ENCODE data around the gene GOLGA6D. TPM values are rescaled to one million over a fixed set of nuclear protein-coding genes. Genes with fewer than 3 reads are reported as not detected.
"Not testable (repeated sequence)": the region's sequence is repeated elsewhere in the genome, so short reads cannot be mapped to it uniquely, and the experiment has no call there.

The GOLGA6D gene, protein sequence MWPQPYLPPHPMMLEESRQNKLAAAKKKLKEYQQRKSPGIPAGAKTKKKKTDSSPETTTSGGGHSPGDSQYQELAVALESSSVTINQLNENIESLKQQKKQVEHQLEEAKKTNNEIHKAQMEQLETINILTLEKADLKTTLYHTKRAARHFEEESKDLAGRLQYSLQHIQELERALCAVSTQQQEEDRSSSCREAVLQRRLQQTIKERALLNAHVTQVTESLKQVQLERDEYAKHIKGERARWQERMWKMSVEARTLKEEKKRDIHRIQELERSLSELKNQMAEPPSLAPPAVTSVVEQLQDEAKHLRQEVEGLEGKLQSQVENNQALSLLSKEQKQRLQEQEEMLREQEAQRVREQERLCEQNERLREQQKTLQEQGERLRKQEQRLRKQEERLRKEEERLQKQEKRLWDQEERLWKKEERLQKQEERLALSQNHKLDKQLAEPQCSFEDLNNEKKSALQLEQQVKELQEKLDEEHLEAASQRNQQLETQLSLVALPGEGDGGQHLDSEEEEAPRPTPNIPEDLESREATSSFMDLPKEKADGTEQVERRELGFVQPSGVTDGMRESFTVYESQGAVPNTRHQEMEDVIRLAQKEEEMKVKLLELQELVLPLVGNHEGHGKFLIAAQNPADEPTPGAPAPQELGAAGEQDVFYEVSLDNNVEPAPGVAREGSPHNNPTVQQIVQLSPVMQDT
- not detected for total RNA-seq

GRCh38 chr15:75282572-75282971 lies at the start of gene GOLGA6D:
GOLGA6D (plus strand) TSS chr15:75282835; CDS start chr15:75282876, 41 bp downstream.
- H3K27ac Mint-ChIP-seq; H3K4me3 Mint-ChIP-seq; H3K9me3 Mint-ChIP-seq (ENCODE audit: low read depth); DNase-seq; H3K4me1 Mint-ChIP-seq; CTCF ChIA-PET; POLR2A ChIA-PET; intact Hi-C loops (cut with DNase I, micrococcal nuclease); H3K36me3 Mint-ChIP-seq (ENCODE audit: low read depth); ATAC-seq; H3K27me3 Mint-ChIP-seq: not testable (repeated sequence)

GRCh38 chr15:75233504-75234190 lies 49.0 kb upstream of the GOLGA6D start:
- Mint-ChIP-seq H3K4me1 (no peaks in the 10 kb centered on the region), H3K4me3 (no peak overlapping the region), H3K27me3 (peaks cover 11% of the 10 kb centered on the region), H3K36me3 (ENCODE audit: low read depth) (no peaks in the 10 kb centered on the region), H3K9me3 (ENCODE audit: low read depth) (no peaks in the 10 kb centered on the region), H3K27ac (no peak overlapping the region)
- no peak for ATAC-seq
- intact Hi-C loops (cut with DNase I, micrococcal nuclease), result loop anchor here in 1 of 2 experiments (5.0 kb wide), 1 partner anchor 79 kb away; no protein-coding TSS in a partner anchor
- ChIA-PET CTCF (interaction anchor here (0.9 to 1.0 kb wide), 2 partner anchors 9 to 189 kb away, joined by 3 read pairs; no protein-coding TSS in a partner anchor), POLR2A (no interaction called here)
- DNase-seq, result no peak

DNA sequence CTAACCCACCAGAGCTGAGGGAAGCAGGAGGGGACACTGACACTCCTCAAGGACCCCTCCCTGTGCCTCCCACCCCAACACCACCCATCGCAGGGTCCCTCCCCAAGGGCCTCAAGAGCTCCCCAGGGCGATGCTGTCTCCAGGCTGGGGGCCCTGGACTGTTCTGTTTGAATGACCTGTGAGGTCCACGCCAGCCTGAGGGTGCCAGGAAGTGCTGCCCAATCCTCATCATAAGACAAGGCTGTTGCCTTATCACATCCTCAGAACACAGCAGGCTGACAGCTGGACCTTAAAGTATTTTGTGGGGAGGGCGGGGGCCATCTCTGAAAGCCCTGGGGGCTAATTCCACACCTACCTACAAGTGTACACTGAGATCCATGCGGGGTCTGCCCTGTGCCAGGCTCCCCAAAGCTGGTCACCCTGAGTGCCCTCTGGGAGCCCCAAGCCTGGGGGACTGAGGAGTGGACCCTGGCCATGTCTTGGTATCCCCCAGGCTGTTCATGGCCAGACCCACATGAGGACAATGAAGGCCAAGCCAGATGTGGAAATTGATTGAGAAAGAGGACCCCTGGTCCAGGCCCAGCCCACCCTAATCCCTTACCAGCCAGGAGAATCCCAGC lies 48.3 kb upstream of the GOLGA6D start:
- H3K4me1 Mint-ChIP-seq, result no peaks in the 10 kb centered on the region
- intact Hi-C loops (cut with DNase I, micrococcal nuclease), result loop anchor here in 1 of 2 experiments (5.0 kb wide), 1 partner anchor 78 kb away; no protein-coding TSS in a partner anchor
- H3K27ac Mint-ChIP-seq, result no peak overlapping the region
- H3K4me3 Mint-ChIP-seq, result no peak overlapping the region
- H3K36me3 Mint-ChIP-seq (ENCODE audit: low read depth), result no peaks in the 10 kb centered on the region
- no peaks in the 10 kb centered on the region for H3K9me3 Mint-ChIP-seq (ENCODE audit: low read depth)
- peaks cover 11% of the 10 kb centered on the region for H3K27me3 Mint-ChIP-seq
- no peak for DNase-seq
- ATAC-seq, result no peak
- ChIA-PET POLR2A (no interaction called here), CTCF (interaction anchor here (0.5 to 1.0 kb wide), 3 partner anchors 9 to 190 kb away, joined by 3 read pairs; no protein-coding TSS in a partner anchor)

DNA sequence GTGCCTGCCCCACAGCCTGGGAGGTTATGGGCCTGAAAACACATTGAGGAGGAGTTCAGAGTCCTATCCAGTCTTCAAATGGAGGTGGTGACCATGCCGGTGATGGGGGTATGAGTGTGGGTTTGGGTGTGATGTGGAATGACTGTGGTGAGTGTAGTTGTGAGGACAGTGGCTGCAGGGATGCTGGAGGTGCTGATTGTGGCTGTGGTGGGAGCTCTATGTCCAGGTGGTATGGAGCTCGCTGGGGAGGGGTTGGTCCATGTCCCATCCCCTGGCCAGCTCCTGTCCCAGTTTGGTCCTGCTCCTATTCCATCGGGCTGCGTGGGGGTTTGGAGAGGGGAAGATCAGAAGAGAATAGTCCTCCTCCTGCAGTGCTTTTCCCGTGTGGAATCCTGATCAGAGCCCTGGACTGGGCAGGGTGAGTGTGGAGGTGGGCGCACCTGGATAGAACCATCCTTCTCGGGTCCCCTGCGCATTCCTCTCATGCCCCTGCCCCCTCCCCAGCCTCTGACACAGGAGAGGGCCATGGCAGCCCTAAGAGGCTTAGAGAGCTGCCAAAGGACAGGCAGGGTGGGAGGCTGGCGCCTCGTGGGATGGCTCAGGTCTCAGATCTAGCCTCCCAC lies 47.5 kb upstream of the GOLGA6D start:
- H3K36me3 Mint-ChIP-seq (ENCODE audit: low read depth), result no peaks in the 10 kb centered on the region
- POLR2A ChIA-PET, result no interaction called here
- H3K9me3 Mint-ChIP-seq (ENCODE audit: low read depth), result no peaks in the 10 kb centered on the region
- intact Hi-C loops (cut with DNase I, micrococcal nuclease), result no loop called here
- H3K4me3 Mint-ChIP-seq, result no peak overlapping the region
- peaks cover 3% of the 10 kb centered on the region for H3K4me1 Mint-ChIP-seq
- H3K27ac Mint-ChIP-seq, result no peak overlapping the region
- no peak for ATAC-seq
- CTCF ChIA-PET, result no interaction called here
- no peak for DNase-seq
- H3K27me3 Mint-ChIP-seq, result peaks cover 11% of the 10 kb centered on the region

GRCh38 chr15:75235760-75236729 lies 46.6 kb upstream of the GOLGA6D start:
- Mint-ChIP-seq H3K9me3 (ENCODE audit: low read depth) (no peaks in the 10 kb centered on the region), H3K36me3 (ENCODE audit: low read depth) (no peaks in the 10 kb centered on the region), H3K4me1 (peaks cover 3% of the 10 kb centered on the region), H3K4me3 (no peak overlapping the region), H3K27ac (no peak overlapping the region), H3K27me3 (peaks cover 9% of the 10 kb centered on the region)
- DNase-seq (no peak), ATAC-seq (no peak)
- intact Hi-C loops (cut with DNase I, micrococcal nuclease), result no loop called here
- ChIA-PET POLR2A (no interaction called here), CTCF (interaction anchor here (0.5 kb wide), 1 partner anchor 17 kb away, joined by 3 read pairs; no protein-coding TSS in a partner anchor)

DNA sequence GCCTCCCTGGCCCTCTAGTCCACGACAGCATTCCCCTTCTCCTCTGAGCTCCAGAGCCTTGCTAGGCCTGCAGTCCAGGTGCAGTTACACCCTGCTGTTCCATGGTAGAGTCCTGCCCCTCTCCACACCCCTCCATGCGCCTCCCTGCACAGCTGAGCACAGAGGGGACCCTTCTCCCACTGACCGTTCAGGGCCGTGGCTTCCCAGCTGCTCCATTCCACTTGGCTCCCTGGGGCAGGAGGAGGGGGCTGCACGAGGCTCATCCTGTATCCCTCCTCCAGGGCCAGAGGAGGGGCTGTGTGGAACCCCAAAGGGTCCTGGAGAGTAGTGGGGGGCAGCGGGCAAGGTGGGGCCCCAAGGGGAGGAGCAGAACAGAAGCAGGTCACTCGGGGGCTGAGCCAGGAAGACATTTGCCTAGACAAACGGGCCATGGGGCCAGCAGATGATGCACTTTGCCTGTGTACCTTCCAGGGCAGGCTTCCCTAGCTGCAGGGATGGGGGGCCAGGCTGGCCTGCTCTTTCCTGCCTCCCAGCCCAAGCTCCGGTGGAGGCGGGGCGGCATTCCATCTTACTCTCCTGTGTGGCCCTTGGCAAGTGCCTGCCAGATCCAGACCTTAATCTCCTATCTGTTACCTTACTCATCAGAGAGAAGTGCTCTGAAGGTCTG lies 45.2 kb upstream of the GOLGA6D start:
- no peak for ATAC-seq
- peaks cover 3% of the 10 kb centered on the region for H3K4me1 Mint-ChIP-seq
- H3K4me3 Mint-ChIP-seq, result no peak overlapping the region
- CTCF ChIA-PET, result no interaction called here
- H3K9me3 Mint-ChIP-seq (ENCODE audit: low read depth), result no peaks in the 10 kb centered on the region
- H3K27me3 Mint-ChIP-seq, result peaks cover 3% of the 10 kb centered on the region
- H3K36me3 Mint-ChIP-seq (ENCODE audit: low read depth), result no peaks in the 10 kb centered on the region
- intact Hi-C loops (cut with DNase I, micrococcal nuclease), result no loop called here
- POLR2A ChIA-PET, result no interaction called here
- no peak overlapping the region for H3K27ac Mint-ChIP-seq
- no peak for DNase-seq

GRCh38 chr15:75238150-75238549 lies 44.5 kb upstream of the GOLGA6D start:
- H3K36me3 Mint-ChIP-seq (ENCODE audit: low read depth), result no peaks in the 10 kb centered on the region
- H3K27ac Mint-ChIP-seq, result no peak overlapping the region
- ChIA-PET CTCF (no interaction called here), POLR2A (no interaction called here)
- no peak overlapping the region for H3K4me3 Mint-ChIP-seq
- no peak for ATAC-seq
- no peaks in the 10 kb centered on the region for H3K9me3 Mint-ChIP-seq (ENCODE audit: low read depth)
- H3K27me3 Mint-ChIP-seq, result no peaks in the 10 kb centered on the region
- intact Hi-C loops (cut with DNase I, micrococcal nuclease), result no loop called here
- DNase-seq, result no peak
- H3K4me1 Mint-ChIP-seq, result peaks cover 3% of the 10 kb centered on the region

GRCh38 chr15:75245741-75246140 lies 36.9 kb upstream of the GOLGA6D start:
- H3K27ac Mint-ChIP-seq, POLR2A ChIA-PET: not testable (repeated sequence)

GRCh38 chr15:75248991-75249390 lies 33.6 kb upstream of the GOLGA6D start:
- POLR2A ChIA-PET; H3K9me3 Mint-ChIP-seq (ENCODE audit: low read depth); intact Hi-C loops (cut with DNase I, micrococcal nuclease); H3K27ac Mint-ChIP-seq; H3K4me1 Mint-ChIP-seq; ATAC-seq; H3K27me3 Mint-ChIP-seq; H3K4me3 Mint-ChIP-seq; DNase-seq; H3K36me3 Mint-ChIP-seq (ENCODE audit: low read depth): not testable (repeated sequence)
- CTCF ChIA-PET, result interaction anchor here (0.6 to 1.1 kb wide), 2 partner anchors 220 to 747 kb away, joined by 3 to 4 read pairs; no protein-coding TSS in a partner anchor

More at GRCh38 chr15:75245741-75246140, 36.9 kb upstream of the GOLGA6D start:
- H3K4me1 Mint-ChIP-seq; H3K9me3 Mint-ChIP-seq (ENCODE audit: low read depth); ATAC-seq; H3K27me3 Mint-ChIP-seq; H3K4me3 Mint-ChIP-seq; CTCF ChIA-PET; intact Hi-C loops (cut with DNase I, micrococcal nuclease); H3K36me3 Mint-ChIP-seq (ENCODE audit: low read depth); DNase-seq: not testable (repeated sequence)

GRCh38 chr15:75249726-75250125 lies 32.9 kb upstream of the GOLGA6D start:
- CTCF ChIA-PET, result interaction anchor here (1.1 kb wide), 1 partner anchor 220 kb away, joined by 4 read pairs; no protein-coding TSS in a partner anchor
- no peaks in the 10 kb centered on the region for H3K9me3 Mint-ChIP-seq (ENCODE audit: low read depth)
- no peak for DNase-seq
- intact Hi-C loops (cut with DNase I, micrococcal nuclease), result no loop called here
- POLR2A ChIA-PET, result no interaction called here
- ATAC-seq, result no peak
- no peaks in the 10 kb centered on the region for H3K4me1 Mint-ChIP-seq
- H3K36me3 Mint-ChIP-seq (ENCODE audit: low read depth), result no peaks in the 10 kb centered on the region
- H3K27ac Mint-ChIP-seq, result no peak overlapping the region
- no peak overlapping the region for H3K4me3 Mint-ChIP-seq
- H3K27me3 Mint-ChIP-seq, result peaks cover 2% of the 10 kb centered on the region
